SK-N-SH (cell line): ENCODE measurements around the gene TBRG4. TPM values are rescaled to one million over a fixed set of nuclear protein-coding genes. Genes with fewer than 3 reads are reported as not detected.

Experiments
- CTCF ChIA-PET: fragments of 300-600, 350-600 bp; formaldehyde crosslinking; extraction: SDS; loops from one replicate; lab custom pipeline; 2021; lab: Yijun Ruan, JAX
- POLR2A ChIA-PET: fragments of 350-600 bp; sonication (Branson Sonifier 250); formaldehyde crosslinking; extraction: SDS; loops from one replicate; lab custom pipeline; 2020; ENCODE audit warnings: antibody characterized with exemption, inconsistent platforms; lab: Yijun Ruan, JAX
- DNase-seq: peaks from one replicate; pipeline ENCODE4 v3.0.0; 2012
- H2AFZ ChIP-seq: fragments of 200-600 bp; sonication (generic); 2 replicates; pipeline ENCODE4 v1.8.1; 2016; ENCODE audit warnings: antibody characterized with exemption, mild to moderate bottlenecking, low read depth
- H3F3A ChIP-seq: fragments of 200-600 bp; sonication (generic); replicated peaks from 2 replicates; pipeline ENCODE3; 2016; ENCODE audit warnings: antibody characterized with exemption, mild to moderate bottlenecking; ENCODE audit not compliant: insufficient read depth
- H3K27ac ChIP-seq, 2 experiments: fragments of 200-500 bp in 1 of 2; fragments of 200-600 bp in 1 of 2; sonication (Bioruptor generic) in 1 of 2; sonication (generic), shearing (Covaris generic) in 1 of 2; 2 replicates each; pipeline versions ENCODE4 v1.5.1 to v1.6.1; 2014 to 2016; ENCODE audit warnings: low read depth in 2 of 2, inconsistent platforms in 1 of 2, low read length in 1 of 2, mild to moderate bottlenecking in 1 of 2, mixed read lengths in 1 of 2
- H3K27me3 ChIP-seq: fragments of 200-600 bp; sonication (generic), shearing (Covaris generic); 2 replicates; pipeline ENCODE4 v1.6.1; 2016; ENCODE audit warnings: mixed run types; ENCODE audit not compliant: insufficient read depth
- H3K36me3 ChIP-seq, 2 experiments: fragments of 200-500 bp in 1 of 2; fragments of 200-600 bp in 1 of 2; sonication (Bioruptor generic) in 1 of 2; sonication (generic) in 1 of 2; replicated peaks in 1 of 2; 2 replicates each; pipeline versions ENCODE3 to v1.5.1; 2014 to 2016; ENCODE audit warnings: low read length in 1 of 2, mild to moderate bottlenecking in 1 of 2; ENCODE audit not compliant: insufficient read depth in 2 of 2, control insufficient read depth in 1 of 2
- H3K4me1 ChIP-seq, 2 experiments: fragments of 200-500 bp in 1 of 2; fragments of 200-600 bp in 1 of 2; sonication (Bioruptor generic) in 1 of 2; sonication (generic), shearing (Covaris generic) in 1 of 2; 2 replicates each; pipeline versions ENCODE4 v1.5.1 to v1.6.1; 2014 to 2016; ENCODE audit warnings: low read depth in 1 of 2, low read length in 1 of 2, mixed run types in 1 of 2; ENCODE audit not compliant: insufficient read depth in 2 of 2, control insufficient read depth in 1 of 2
- H3K4me2 ChIP-seq: fragments of 200-600 bp; sonication (generic), shearing (Covaris generic); 2 replicates; pipeline ENCODE4 v1.6.1; 2017; ENCODE audit warnings: mixed run types
- H3K4me3 ChIP-seq, 2 experiments: fragments of 200-500 bp in 1 of 2; fragments of 200-600 bp in 1 of 2; sonication (Bioruptor generic) in 1 of 2; sonication (generic), shearing (Covaris generic) in 1 of 2; 2 replicates each; pipeline versions ENCODE4 v1.5.1 to v1.8.1; 2014 to 2016; ENCODE audit warnings: low read depth in 2 of 2, inconsistent platforms in 1 of 2, low read length in 1 of 2, mild to moderate bottlenecking in 1 of 2, mixed read lengths in 1 of 2, moderate library complexity in 1 of 2
- H3K79me2 ChIP-seq: fragments of 200-600 bp; sonication (generic); 2 replicates; pipeline ENCODE4 v1.8.1; 2017; ENCODE audit warnings: mild to moderate bottlenecking; ENCODE audit not compliant: insufficient read depth
- H3K9ac ChIP-seq: fragments of 200-600 bp; sonication (generic); 2 replicates; pipeline ENCODE4 v1.6.1; 2017; ENCODE audit warnings: mixed run types
- H3K9me2 ChIP-seq: fragments of 200-600 bp; sonication (generic); 2 replicates; pipeline ENCODE4 v1.6.1; 2017; ENCODE audit warnings: mixed run types
- H3K9me3 ChIP-seq: fragments of 200-600 bp; sonication (generic); 2 replicates; pipeline ENCODE4 v1.6.1; 2017; ENCODE audit warnings: mixed run types, mild to moderate bottlenecking, moderate library complexity
- H4K20me1 ChIP-seq: fragments of 200-600 bp; sonication (generic); 2 replicates; pipeline ENCODE4 v1.6.1; 2017; ENCODE audit warnings: mild to moderate bottlenecking, mixed run types; ENCODE audit not compliant: insufficient read depth
- ELF1 ChIP-seq: IDR thresholded peaks from 2 replicates; pipeline ENCODE4 v1.4.0; 2012
- FOXM1 ChIP-seq: IDR thresholded peaks from 2 replicates; pipeline ENCODE4 v1.4.0; 2012; ENCODE audit warnings: low read depth, mild to moderate bottlenecking
- GATA2 ChIP-seq: sonication (generic); formaldehyde crosslinking; IDR thresholded peaks from 2 replicates; pipeline ENCODE4 v1.5.0; 2020; ENCODE audit warnings: mild to moderate bottlenecking, missing genetic modification reagents
- JUND ChIP-seq: IDR thresholded peaks from 2 replicates; pipeline ENCODE4 v1.4.0; 2012
- MEF2A ChIP-seq: IDR thresholded peaks from 2 replicates; pipeline ENCODE4 v1.4.0; 2012; ENCODE audit warnings: low read depth, borderline replicate concordance
- NRF1 ChIP-seq: IDR thresholded peaks from 2 replicates; pipeline ENCODE4 v1.6.1; 2012; ENCODE audit warnings: low read depth, mild to moderate bottlenecking, low read length
- POLR2AphosphoS5 ChIP-seq: IDR thresholded peaks from 2 replicates; pipeline ENCODE4 v1.6.1; 2012; ENCODE audit warnings: low read depth, low read length
- RAD21 ChIP-seq: IDR thresholded peaks from 2 replicates; pipeline ENCODE4 v1.6.1; 2012; ENCODE audit warnings: mild to moderate bottlenecking, low read length
- RFX5 ChIP-seq: IDR thresholded peaks from 2 replicates; pipeline ENCODE4 v1.6.1; 2012; ENCODE audit warnings: mild to moderate bottlenecking, improper control_type of control experiment, low read length
- RXRA ChIP-seq: IDR thresholded peaks from 2 replicates; pipeline ENCODE4 v1.4.0; 2012; ENCODE audit warnings: low read depth, mild to moderate bottlenecking, borderline replicate concordance
- SMC3 ChIP-seq: IDR thresholded peaks from 2 replicates; pipeline ENCODE4 v1.6.1; 2012; ENCODE audit warnings: low read depth, low read length, improper control_type of control experiment
- TCF12 ChIP-seq: IDR thresholded peaks from 2 replicates; pipeline ENCODE4 v1.4.0; 2012
- TEAD4 ChIP-seq: IDR thresholded peaks from 2 replicates; pipeline ENCODE4 v1.4.0; 2012; ENCODE audit warnings: mild to moderate bottlenecking, borderline replicate concordance; ENCODE audit not compliant: insufficient read depth
- YY1 ChIP-seq: IDR thresholded peaks from 2 replicates; pipeline ENCODE4 v1.4.0; 2012; ENCODE audit warnings: low read depth, mild to moderate bottlenecking
- WGBS: methylation state at CpG from one replicate; pipeline ENCODE4 v1.1.6; 2017; ENCODE audit warnings: low lambda C conversion rate; 5-methylcytosine and 5-hydroxymethylcytosine counted together
- polyA plus RNA-seq, 3 experiments: library from polyadenylated mRNA; depleted of rRNA; stranded (reverse); fragments of >200 nt; gene quantifications; 2 replicates each; pipeline ENCODE4 v1.2.3, GENCODE V29; 2012
- TF ChIP-seq, protein P1 (sequence below): fragments of 150-350 bp; IDR thresholded peaks from 2 replicates; pipeline ENCODE4 v1.6.1; 2016; ENCODE audit warnings: mild to moderate bottlenecking, low read depth, low read length
- TF ChIP-seq, protein P2 (sequence below): IDR thresholded peaks from 2 replicates; pipeline ENCODE4 v1.6.1; 2012; ENCODE audit warnings: mild to moderate bottlenecking, low read depth, low read length, moderate library complexity
- TF ChIP-seq, protein P3 (sequence below): fragments of 150-350 bp; IDR thresholded peaks from 2 replicates; pipeline ENCODE4 v1.6.1; 2017; ENCODE audit warnings: antibody characterized with exemption, low read length, low read depth, borderline replicate concordance

The TBRG4 gene
- polyA plus RNA-seq, 1 of the 3 experiments (the other 2 are of a cell fraction) = 76.2 TPM

DNA sequence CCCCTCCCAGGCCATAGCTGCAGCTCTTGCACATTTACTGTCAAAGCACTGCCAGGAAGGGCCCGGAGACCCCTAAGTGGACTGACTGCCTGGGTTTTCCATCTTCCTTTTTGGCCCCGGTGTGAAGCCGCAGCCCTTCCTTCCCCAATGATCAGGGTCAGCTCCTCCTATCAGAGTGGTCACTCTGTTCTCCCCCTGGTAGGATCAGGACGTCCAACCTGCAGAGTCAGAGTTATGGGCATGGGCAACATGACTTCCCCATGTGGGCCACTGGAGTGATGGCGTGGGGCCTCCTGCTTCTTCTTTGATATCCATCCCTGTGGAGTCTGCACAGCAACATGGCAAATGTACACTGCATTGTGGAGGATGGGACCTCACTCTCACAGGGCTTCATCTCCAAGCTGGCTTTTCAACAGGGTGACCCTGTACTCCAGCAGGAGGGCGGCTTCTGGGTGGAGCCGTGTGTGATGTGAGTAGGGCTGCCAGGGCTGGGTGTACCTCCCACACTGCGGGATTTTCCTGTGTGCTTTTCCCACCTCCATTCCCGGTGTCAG is 39.7 kb upstream of the TBRG4 start:
- WGBS = 64% methylated on average over 8 of the region's 9 CpGs
- peaks cover 3% of the 10 kb centered on the region for H3F3A ChIP-seq
- H2AFZ ChIP-seq = no peak overlapping the region
- H3K27ac ChIP-seq = no peak overlapping the region
- peaks cover 0 to 4% of the 10 kb centered on the region in 2 experiments; a peak in 1 of 4 replicates for H3K4me1 ChIP-seq
- ChIA-PET POLR2A (no interaction called here), CTCF (interaction anchor here (1.5 to 14.4 kb wide), 3 partner anchors 15 to 703 kb away, joined by 7 to 201 read pairs (median 10); no protein-coding TSS in a partner anchor)
- no peak overlapping the region for H3K4me3 ChIP-seq
- DNase-seq = no peak
- TF ChIP-seq RFX5 = no peak
- no peak for TF ChIP-seq JUND
- no peak for TF ChIP-seq GATA2 (CRISPR knock-in tag)
- no peak for TF ChIP-seq ELF1
- no peak for TF ChIP-seq TEAD4
- TF ChIP-seq RAD21 = no peak
- no peak for TF ChIP-seq YY1
- TF ChIP-seq, protein P1, sequence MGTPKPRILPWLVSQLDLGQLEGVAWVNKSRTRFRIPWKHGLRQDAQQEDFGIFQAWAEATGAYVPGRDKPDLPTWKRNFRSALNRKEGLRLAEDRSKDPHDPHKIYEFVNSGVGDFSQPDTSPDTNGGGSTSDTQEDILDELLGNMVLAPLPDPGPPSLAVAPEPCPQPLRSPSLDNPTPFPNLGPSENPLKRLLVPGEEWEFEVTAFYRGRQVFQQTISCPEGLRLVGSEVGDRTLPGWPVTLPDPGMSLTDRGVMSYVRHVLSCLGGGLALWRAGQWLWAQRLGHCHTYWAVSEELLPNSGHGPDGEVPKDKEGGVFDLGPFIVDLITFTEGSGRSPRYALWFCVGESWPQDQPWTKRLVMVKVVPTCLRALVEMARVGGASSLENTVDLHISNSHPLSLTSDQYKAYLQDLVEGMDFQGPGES = no peak
- no peak for TF ChIP-seq TCF12
- no peak for TF ChIP-seq SMC3
- TF ChIP-seq, protein P2, sequence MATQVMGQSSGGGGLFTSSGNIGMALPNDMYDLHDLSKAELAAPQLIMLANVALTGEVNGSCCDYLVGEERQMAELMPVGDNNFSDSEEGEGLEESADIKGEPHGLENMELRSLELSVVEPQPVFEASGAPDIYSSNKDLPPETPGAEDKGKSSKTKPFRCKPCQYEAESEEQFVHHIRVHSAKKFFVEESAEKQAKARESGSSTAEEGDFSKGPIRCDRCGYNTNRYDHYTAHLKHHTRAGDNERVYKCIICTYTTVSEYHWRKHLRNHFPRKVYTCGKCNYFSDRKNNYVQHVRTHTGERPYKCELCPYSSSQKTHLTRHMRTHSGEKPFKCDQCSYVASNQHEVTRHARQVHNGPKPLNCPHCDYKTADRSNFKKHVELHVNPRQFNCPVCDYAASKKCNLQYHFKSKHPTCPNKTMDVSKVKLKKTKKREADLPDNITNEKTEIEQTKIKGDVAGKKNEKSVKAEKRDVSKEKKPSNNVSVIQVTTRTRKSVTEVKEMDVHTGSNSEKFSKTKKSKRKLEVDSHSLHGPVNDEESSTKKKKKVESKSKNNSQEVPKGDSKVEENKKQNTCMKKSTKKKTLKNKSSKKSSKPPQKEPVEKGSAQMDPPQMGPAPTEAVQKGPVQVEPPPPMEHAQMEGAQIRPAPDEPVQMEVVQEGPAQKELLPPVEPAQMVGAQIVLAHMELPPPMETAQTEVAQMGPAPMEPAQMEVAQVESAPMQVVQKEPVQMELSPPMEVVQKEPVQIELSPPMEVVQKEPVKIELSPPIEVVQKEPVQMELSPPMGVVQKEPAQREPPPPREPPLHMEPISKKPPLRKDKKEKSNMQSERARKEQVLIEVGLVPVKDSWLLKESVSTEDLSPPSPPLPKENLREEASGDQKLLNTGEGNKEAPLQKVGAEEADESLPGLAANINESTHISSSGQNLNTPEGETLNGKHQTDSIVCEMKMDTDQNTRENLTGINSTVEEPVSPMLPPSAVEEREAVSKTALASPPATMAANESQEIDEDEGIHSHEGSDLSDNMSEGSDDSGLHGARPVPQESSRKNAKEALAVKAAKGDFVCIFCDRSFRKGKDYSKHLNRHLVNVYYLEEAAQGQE = no peak
- TF ChIP-seq NRF1 = no peak
- no peak for TF ChIP-seq MEF2A
- TF ChIP-seq, protein P3, sequence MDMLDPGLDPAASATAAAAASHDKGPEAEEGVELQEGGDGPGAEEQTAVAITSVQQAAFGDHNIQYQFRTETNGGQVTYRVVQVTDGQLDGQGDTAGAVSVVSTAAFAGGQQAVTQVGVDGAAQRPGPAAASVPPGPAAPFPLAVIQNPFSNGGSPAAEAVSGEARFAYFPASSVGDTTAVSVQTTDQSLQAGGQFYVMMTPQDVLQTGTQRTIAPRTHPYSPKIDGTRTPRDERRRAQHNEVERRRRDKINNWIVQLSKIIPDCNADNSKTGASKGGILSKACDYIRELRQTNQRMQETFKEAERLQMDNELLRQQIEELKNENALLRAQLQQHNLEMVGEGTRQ = no peak
- no peak for TF ChIP-seq RXRA
- no peak for TF ChIP-seq FOXM1
- TF ChIP-seq POLR2AphosphoS5 = no peak
- no peaks in the 10 kb centered on the region for H3K9me3 ChIP-seq
- peaks cover 9% of the 10 kb centered on the region for H3K27me3 ChIP-seq
- H3K79me2 ChIP-seq = no peaks in the 10 kb centered on the region
- H3K9ac ChIP-seq = no peak overlapping the region
- H3K4me2 ChIP-seq = no peak overlapping the region
- no peaks in the 10 kb centered on the region for H3K36me3 ChIP-seq
- H4K20me1 ChIP-seq = no peaks in the 10 kb centered on the region
- no peaks in the 10 kb centered on the region for H3K9me2 ChIP-seq
